Left forelimb (tissue), 1 donor: ENCODE data around the gene CNTNAP4.

Source experiments
- DNase-seq: peaks from one replicate; pipeline ENCODE4 v3.0.0-alpha.2; 2018; ENCODE audit warnings: low spot score

CNTNAP4 gene

GRCh38 chr16:76490036-76490639 lies 212.9 kb downstream of the CNTNAP4 start:
- DNase-seq: no peak

DNA sequence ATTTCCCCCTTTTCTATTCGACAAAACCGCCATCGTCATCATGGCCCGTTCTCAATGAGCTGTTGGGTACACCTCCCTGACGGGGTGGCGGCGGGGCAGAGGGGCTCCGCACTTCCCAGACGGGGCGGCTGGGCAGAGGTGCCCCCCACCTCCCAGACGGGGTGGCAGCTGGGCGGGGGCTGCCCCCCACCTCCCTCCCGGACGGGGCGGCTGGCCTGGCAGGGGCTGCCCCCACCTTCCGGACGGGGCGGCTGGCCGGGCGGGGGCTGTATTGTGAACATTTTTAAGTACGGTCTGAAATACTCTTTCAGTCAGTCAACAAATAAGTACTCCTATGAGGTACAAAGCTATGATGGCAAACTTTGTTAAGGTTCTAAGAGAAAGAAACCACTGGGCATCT lies 222.8 kb downstream of the CNTNAP4 start:
- no peak for DNase-seq

DNA sequence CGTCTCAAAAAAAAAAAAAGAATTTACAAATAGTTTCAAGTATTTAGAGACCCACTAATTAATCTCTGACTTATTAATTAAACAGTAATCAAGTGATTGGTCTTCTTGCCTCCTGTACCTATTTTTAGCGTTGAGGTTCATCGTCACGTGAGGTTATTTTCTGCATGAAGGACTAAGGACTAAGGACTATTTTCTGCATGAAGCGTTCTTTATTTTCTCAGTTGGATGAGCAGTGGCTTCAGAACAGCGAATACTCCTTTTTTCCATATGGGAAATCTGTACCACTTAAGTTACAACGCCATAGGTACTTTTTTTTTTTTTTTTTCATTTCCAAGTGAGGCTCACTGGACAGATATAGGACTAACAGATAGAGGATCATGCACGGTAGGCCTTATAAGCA lies 224.9 kb downstream of the CNTNAP4 start:
- no peak for DNase-seq

- DNase-seq: no peak
These were observed 225.4 kb downstream of the CNTNAP4 start for GRCh38 chr16:76502555-76502954.

GRCh38 chr16:76503091-76503490 lies 225.9 kb downstream of the CNTNAP4 start:
- DNase-seq: no peak

- no peak for DNase-seq
These were observed 234.0 kb downstream of the CNTNAP4 start for GRCh38 chr16:76511203-76511602.

- no peak for DNase-seq
These were observed 241.6 kb downstream of the CNTNAP4 start for GRCh38 chr16:76518781-76519180.

GRCh38 chr16:76524356-76524755 lies 247.2 kb downstream of the CNTNAP4 start:
- DNase-seq: no peak

DNA sequence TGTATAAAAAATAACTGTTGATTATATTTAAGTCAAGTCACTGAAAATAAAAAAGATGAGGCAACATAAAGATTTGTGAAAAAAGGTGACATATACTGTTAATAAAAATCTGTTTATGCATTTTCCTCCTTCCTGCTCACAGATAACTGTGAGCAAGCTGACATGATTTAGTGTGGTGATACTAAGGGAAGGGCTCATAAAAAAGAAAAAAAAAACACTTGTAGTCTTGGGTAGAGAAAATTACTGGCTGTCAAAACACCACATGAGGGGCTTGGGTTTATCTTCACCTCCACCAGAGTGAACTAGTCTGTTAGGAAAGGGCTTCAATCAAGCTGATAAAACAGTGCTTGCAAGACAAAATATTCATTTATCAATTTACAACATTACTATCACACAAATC lies 247.6 kb downstream of the CNTNAP4 start:
- DNase-seq: no peak

- DNase-seq: no peak
These were observed 250.0 kb downstream of the CNTNAP4 start for GRCh38 chr16:76527244-76527643.

GRCh38 chr16:76529120-76529519 lies 251.9 kb downstream of the CNTNAP4 start:
- no peak for DNase-seq

GRCh38 chr16:76531236-76531635 lies 254.0 kb downstream of the CNTNAP4 start:
- DNase-seq: no peak

DNA sequence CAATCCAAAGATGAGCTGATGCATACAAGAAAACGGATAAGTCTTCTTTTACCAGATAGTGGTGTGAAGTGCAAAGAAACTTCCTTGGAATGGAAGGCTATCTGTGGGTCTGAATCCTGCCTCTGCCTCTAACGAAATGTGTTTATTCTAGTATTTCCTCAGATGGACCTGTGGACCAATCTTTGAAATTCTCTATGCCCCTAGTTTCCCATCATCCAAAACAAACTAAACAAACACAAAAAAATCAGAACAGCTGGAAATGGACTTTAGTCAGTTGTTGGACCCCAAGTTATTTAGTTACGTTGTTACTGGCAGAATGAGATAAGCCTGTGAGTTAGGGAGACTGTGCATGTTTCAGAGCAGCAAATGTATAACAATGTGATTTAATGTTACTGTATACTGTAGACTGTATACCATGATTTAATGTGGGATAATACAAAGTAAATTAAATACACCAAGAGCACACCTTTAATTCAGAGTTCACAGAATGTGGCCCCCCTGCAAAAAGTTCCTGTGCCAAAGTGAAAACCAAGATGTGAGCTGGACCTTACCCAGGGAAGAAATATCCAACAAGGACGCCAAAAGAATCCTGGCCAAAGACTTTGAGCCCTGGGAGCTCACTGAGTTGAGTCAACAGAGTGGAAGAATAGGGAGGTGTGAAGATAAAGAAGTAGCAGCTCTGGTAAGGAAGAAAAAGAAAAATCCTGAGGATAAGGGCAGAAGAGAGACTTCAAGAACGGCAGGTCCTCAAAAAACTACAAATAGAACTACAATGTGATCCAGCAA lies 255.2 kb downstream of the CNTNAP4 start:
- no peak for DNase-seq

- no peak for DNase-seq
These were observed 262.4 kb downstream of the CNTNAP4 start for GRCh38 chr16:76539609-76540008.

DNA sequence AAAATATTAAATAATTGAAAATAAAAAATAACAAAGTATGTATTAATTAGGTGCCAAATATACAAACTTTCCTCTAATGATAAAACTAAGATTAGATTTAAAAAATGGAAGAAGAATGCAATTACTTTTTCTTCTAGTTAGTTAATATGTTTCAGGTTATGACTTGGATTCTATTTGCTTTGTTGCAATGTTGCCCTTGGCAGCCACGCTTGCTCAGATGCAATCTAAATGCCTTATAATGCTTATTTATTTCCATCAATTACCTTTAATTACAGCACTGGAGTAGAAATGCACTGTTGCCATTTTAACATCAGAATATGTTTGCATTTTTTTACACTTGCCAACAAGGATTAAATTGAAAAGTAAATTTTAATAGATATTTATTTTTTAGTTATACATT lies 263.9 kb downstream of the CNTNAP4 start:
- no peak for DNase-seq

DNA sequence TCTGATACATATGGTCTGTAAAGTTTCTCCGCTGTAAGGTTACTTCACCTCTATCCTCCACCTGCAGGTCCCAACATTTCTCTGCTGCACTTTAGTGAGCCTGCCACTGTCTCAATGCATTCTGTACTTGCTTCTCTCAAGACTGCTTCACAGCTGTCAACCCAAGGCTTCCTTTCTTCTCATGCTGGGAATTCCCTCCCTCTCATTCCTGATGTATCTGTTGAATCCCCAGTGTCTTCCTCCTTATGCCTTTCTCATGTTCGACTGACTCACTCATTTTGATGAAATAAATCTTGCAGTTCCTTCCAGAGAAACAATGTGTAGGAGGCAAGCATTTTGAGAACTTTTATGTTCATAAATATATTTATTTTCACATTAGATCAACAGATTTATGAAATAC lies 288.3 kb downstream of the CNTNAP4 start:
- no peak for DNase-seq

- no peak for DNase-seq
These were observed 294.6 kb downstream of the CNTNAP4 start for GRCh38 chr16:76571755-76572154.

DNA sequence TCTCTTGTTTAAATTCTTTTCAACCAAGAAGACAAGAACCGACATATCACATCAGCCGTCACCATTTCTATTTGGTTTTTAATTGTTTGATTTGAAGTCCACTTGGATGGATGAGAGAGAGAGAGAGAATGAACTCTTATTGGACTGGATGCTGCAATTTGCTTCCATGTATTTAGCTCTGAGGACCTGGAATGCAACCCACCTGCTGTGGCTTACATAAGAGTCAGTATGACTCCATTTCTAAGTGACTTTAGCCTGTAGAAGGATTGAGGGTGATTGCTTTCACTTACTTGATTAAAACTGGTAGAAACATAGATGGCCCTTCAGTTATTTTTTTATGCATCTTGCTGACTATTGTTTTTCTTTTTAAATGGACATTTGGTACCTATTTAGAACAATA lies 296.1 kb downstream of the CNTNAP4 start:
- no peak for DNase-seq

- DNase-seq: no peak
These were observed 297.4 kb downstream of the CNTNAP4 start for GRCh38 chr16:76574651-76575050.

- DNase-seq: no peak
These were observed 299.3 kb downstream of the CNTNAP4 start for GRCh38 chr16:76576526-76576925.

DNA sequence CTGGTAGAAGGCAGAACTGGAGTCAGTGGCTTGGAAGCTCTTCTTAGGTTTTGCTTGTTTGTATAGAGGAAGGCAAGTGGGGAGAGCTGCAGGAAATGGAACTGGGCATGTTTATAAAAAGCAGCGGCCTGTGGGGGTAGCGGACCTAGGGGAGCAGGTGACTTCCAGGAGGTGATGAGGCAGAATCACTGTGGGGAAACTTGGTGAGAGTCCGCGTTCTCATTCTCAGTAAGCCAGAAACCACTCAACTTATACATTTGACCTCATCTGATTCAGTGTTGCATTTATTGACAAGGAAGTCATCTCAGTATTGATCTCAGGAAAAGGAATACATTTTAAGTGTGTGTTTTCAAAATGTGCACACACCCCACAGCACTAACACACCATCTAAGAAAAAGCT lies 299.8 kb downstream of the CNTNAP4 start:
- no peak for DNase-seq

DNA sequence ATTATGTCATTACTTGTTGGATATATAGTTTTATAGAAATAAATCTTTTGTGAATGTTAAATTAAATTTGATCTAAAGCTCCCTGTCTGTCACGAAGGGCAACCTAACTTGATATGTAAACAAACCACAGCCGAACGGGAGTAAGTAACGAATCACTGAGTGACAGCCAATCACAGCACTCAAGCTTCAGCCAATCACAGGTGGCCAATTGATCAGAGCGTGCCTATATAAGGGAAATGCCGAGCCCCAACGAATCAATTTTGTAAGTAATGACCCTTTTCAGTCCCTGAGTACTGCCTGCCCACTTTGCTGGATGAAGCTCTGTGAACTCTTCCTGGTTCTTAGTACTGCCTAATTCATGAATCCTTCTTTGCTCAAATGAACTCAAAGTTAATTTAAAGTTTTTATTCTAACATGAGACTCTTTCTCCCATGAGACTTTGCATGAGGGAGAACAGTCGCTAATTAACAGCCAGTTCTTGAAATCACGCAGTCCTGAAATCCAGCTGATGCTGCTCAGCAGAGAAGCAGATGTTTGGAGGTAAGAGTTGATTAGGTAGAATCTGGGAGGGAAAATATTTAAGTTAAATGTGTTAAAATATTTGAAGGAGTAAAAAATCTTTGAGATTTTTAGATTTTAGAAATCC lies 302.2 kb downstream of the CNTNAP4 start:
- no peak for DNase-seq

DNA sequence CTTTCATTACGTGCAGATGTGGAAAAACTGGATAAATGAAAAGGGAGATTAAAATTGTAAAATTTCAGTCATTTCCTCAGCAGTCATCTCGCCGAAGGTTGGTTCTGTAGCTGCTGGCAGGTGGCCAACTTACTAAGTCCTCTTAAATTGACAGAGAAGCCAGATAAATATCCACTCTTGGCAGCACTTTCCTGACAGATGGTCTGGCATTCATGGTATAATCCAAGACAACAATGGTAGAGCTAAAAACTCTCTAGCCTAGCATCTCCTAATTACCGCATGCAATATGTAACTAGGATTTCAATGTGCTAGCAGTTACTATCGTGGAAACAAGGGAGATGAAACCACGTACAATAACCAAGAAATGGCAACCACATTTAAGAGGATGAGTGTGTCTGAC lies 306.3 kb downstream of the CNTNAP4 start:
- no peak for DNase-seq
